ENCODE measurements around the gene PYROXD2.
"Not testable (repeated sequence)": the region's sequence is repeated elsewhere in the genome, so short reads cannot be mapped to it uniquely, and the experiment has no call there.

The PYROXD2 gene

GRCh38 chr10:98399784-98400183 lies 15.2 kb downstream of the PYROXD2 start:
- no peaks in the 10 kb centered on the region for H3K9me3 Mint-ChIP-seq
- no peak for DNase-seq
- H3K27ac Mint-ChIP-seq: no peak overlapping the region
- no peaks in the 10 kb centered on the region for H3K4me1 Mint-ChIP-seq
- CTCF ChIA-PET: no interaction called here
- H3K36me3 Mint-ChIP-seq: no peaks in the 10 kb centered on the region
- H3K4me3 Mint-ChIP-seq: no peak overlapping the region
- no peaks in the 10 kb centered on the region for H3K27me3 Mint-ChIP-seq

- Mint-ChIP-seq H3K36me3 (no peaks in the 10 kb centered on the region), H3K4me3 (no peak overlapping the region), H3K9me3 (no peaks in the 10 kb centered on the region), H3K27ac (no peak overlapping the region), H3K4me1 (peaks cover 7% of the 10 kb centered on the region), H3K27me3 (peaks cover 11% of the 10 kb centered on the region)
- CTCF ChIA-PET: interaction anchor here (1.5 kb wide), 1 partner anchor 13 kb away, joined by 3 read pairs; no protein-coding TSS in a partner anchor
- DNase-seq: no peak
Measured at GRCh38 chr10:98397089-98397600, 17.8 kb downstream of the PYROXD2 start.

DNA sequence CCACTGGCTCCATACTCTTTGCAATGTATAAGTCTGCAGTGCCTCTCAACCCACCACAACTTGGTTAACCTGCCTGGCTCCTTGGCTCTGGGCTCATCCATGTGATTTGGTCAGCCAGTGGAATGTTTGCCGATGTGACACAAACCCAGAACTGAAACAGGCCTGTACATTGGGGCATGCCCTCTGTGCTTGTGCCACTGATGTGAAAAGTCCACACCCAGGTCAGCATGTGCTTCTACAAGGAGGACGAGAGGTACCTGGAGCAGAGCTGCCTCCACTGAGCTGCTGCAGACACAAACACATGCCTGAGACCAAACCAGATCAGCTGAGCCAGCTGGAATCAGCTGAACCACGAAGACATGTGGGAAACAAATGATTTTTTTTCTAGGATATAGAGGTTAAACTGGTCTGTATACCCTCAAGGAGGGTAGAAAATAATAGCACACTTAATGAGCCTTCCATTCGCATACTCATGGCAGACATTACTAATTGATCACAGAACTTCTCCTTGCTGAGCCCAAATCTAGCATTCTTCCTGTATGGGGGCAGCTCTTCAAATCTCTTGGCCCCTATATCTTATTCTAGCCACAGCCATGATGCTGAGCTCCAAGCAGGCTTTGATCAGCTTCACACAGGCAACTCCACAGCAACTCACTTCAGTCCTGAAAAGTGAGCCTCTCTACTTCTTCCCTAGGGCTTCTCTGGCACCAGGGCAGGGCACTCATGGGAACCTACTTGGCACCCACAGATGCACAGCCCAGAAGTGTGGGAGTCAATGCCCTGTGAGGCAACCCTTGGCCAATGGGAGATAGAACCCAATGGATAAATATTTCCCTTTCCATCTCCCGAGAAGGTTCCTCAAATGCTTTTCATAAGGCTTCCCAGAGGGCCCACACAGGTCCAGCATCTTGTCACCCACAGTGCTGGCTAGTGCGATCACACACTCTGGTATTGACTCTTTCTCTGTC lies 18.6 kb downstream of the PYROXD2 start:
- no peak for DNase-seq
- peaks cover 13% of the 10 kb centered on the region for H3K4me1 Mint-ChIP-seq
- H3K4me3 Mint-ChIP-seq: no peak overlapping the region
- H3K27ac Mint-ChIP-seq: no peak overlapping the region
- H3K36me3 Mint-ChIP-seq: no peaks in the 10 kb centered on the region
- no peaks in the 10 kb centered on the region for H3K9me3 Mint-ChIP-seq
- CTCF ChIA-PET: interaction anchor here (0.9 kb wide), 1 partner anchor 12 kb away, joined by 3 read pairs; no protein-coding TSS in a partner anchor
- H3K27me3 Mint-ChIP-seq: peaks cover 12% of the 10 kb centered on the region

GRCh38 chr10:98394851-98395440 lies 20.0 kb downstream of the PYROXD2 start:
- Mint-ChIP-seq H3K36me3 (no peaks in the 10 kb centered on the region), H3K27ac (no peak overlapping the region), H3K4me3 (no peak overlapping the region), H3K27me3 (peaks cover 12% of the 10 kb centered on the region), H3K4me1 (peaks cover 27% of the 10 kb centered on the region), H3K9me3 (no peaks in the 10 kb centered on the region)
- DNase-seq: no peak
- CTCF ChIA-PET: interaction anchor here (0.7 kb wide), 1 partner anchor 139 kb away, joined by 3 read pairs; no protein-coding TSS in a partner anchor

DNA sequence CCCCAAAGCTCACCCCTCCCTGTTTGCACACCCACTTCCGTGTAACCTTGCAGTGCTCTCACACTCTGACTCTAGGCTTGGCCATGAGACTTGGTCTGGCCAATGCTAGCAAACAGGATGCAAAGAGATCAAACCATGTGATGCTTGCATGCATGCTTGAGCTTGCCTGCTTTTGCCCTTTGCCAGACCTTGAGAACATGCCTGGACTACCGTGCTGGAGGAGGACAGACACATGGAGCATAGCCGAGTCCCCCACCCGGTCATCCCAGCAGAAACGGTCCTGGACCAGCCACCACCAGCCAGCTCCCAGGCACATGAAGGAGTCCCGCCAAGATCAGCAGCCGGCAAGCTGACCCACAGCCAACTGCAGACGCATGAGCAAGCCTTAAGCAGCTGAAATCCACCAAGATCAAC lies 23.4 kb downstream of the PYROXD2 start:
- CTCF ChIA-PET: no interaction called here
- Mint-ChIP-seq H3K9me3 (no peaks in the 10 kb centered on the region), H3K4me3 (peak overlapping the region; percentile 5), H3K27me3 (peaks cover 12% of the 10 kb centered on the region), H3K27ac (peak overlapping the region; percentile 67), H3K36me3 (no peaks in the 10 kb centered on the region), H3K4me1 (peaks cover 31% of the 10 kb centered on the region)
- DNase-seq: peak; percentile 41

DNA sequence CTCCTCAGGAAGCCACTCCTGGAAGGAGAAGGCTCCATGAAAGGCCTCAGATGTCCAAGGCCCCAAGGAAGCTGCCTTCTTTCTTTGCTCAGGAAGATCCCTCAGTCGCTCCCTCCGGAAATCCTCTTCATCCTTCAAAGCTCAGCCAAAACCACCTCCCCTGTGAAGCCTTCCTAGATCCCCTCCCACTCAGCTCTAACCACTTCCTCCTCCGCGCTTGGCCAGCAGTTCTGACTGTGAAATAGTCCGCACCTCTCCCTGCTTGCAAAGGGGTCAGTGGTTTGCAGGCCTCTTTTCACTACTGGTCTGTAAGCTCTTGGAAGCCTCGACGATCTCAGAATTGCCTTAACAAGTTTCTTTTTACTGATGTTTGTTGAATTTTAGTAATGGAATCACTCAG lies 23.9 kb downstream of the PYROXD2 start:
- Mint-ChIP-seq H3K27me3 (peaks cover 12% of the 10 kb centered on the region), H3K9me3 (no peaks in the 10 kb centered on the region), H3K27ac (peak overlapping the region; percentile 67), H3K4me1 (peaks cover 31% of the 10 kb centered on the region), H3K36me3 (no peaks in the 10 kb centered on the region), H3K4me3 (peak overlapping the region; percentile 20)
- peak; percentile 43 for DNase-seq
- CTCF ChIA-PET: no interaction called here

- H3K27ac Mint-ChIP-seq: no peak overlapping the region
- CTCF ChIA-PET: no interaction called here
- H3K4me3 Mint-ChIP-seq: no peak overlapping the region
- no peaks in the 10 kb centered on the region for H3K9me3 Mint-ChIP-seq
- no peaks in the 10 kb centered on the region for H3K36me3 Mint-ChIP-seq
- H3K27me3 Mint-ChIP-seq: peaks cover 12% of the 10 kb centered on the region
- H3K4me1 Mint-ChIP-seq: peaks cover 31% of the 10 kb centered on the region
- no peak for DNase-seq
Measured at GRCh38 chr10:98390406-98390805, 24.6 kb downstream of the PYROXD2 start.

GRCh38 chr10:98389398-98389797 lies 25.6 kb downstream of the PYROXD2 start:
- no peak for DNase-seq
- CTCF ChIA-PET: no interaction called here
- H3K4me1 Mint-ChIP-seq: peaks cover 31% of the 10 kb centered on the region
- no peaks in the 10 kb centered on the region for H3K36me3 Mint-ChIP-seq
- peaks cover 12% of the 10 kb centered on the region for H3K27me3 Mint-ChIP-seq
- no peak overlapping the region for H3K27ac Mint-ChIP-seq
- no peak overlapping the region for H3K4me3 Mint-ChIP-seq
- H3K9me3 Mint-ChIP-seq: no peaks in the 10 kb centered on the region

DNA sequence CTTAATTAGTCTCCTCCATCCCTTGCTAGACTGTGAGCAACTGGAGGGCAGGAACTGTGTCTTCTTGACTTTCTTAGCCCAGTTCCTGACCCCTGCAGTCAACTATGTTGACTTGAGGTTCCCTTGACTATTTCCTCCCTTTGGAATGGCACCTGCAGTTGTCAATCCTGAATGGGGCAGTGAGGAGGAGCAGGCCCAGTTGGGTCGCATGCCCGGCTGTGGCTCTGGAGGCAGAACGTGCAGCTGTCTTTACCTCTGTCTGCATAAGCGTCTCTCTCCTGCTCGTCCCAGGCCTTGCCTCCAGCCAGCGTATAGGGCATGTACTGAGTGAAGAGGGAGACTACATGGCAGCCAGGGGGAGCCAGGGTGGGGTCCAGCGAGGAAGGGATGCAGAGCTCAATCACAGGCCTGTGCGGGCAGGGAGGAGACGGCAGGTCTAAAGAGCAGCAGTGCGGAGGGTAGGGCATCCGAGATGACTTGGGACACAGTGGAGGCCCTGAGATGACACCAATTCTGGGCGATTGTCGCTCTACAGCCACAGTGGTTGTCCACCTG lies 26.8 kb downstream of the PYROXD2 start:
- no peak for DNase-seq
- Mint-ChIP-seq H3K4me1 (peaks cover 31% of the 10 kb centered on the region), H3K36me3 (no peaks in the 10 kb centered on the region), H3K27ac (peak overlapping the region; percentile 22), H3K9me3 (no peaks in the 10 kb centered on the region), H3K27me3 (peaks cover 9% of the 10 kb centered on the region), H3K4me3 (no peak overlapping the region)
- CTCF ChIA-PET: no interaction called here

- no peak overlapping the region for H3K27ac Mint-ChIP-seq
- CTCF ChIA-PET: interaction anchor here (1.1 kb wide), 2 partner anchors 12 to 13 kb away, joined by 3 read pairs; no protein-coding TSS in a partner anchor
- no peak for DNase-seq
- no peak overlapping the region for H3K4me3 Mint-ChIP-seq
- no peaks in the 10 kb centered on the region for H3K36me3 Mint-ChIP-seq
- H3K27me3 Mint-ChIP-seq: no peaks in the 10 kb centered on the region
- H3K4me1 Mint-ChIP-seq: peaks cover under 1% of the 10 kb centered on the region
- no peaks in the 10 kb centered on the region for H3K9me3 Mint-ChIP-seq
Measured at GRCh38 chr10:98384531-98385133, 30.4 kb downstream of the PYROXD2 start.

DNA sequence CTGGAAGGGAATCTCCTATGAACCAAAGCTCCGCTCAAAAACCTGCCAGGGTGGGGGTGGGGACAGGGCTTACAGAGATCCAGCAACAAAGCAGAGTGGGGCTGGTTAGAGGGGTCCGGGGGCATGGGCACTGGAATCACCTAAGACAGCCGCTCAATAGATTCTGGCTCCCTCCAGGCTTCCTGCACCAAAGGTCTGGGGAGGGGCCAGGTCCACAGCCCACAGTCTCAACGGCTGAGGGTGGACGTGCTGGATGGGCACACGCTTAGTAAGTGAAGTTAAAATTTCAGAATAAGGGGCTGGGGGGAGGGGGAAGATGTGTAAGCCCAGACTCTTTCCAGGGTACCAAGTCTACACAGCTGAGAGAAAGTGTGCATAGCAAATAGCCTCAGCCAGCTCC lies 31.1 kb downstream of the PYROXD2 start:
- CTCF ChIA-PET: interaction anchor here (1.1 kb wide), 2 partner anchors 12 to 14 kb away, joined by 3 read pairs; no protein-coding TSS in a partner anchor
- Mint-ChIP-seq H3K9me3 (no peaks in the 10 kb centered on the region), H3K4me1 (no peaks in the 10 kb centered on the region)

GRCh38 chr10:98383134-98383667 lies 31.8 kb downstream of the PYROXD2 start:
- H3K4me1 Mint-ChIP-seq, H3K27ac Mint-ChIP-seq, H3K27me3 Mint-ChIP-seq, H3K36me3 Mint-ChIP-seq, H3K4me3 Mint-ChIP-seq, H3K9me3 Mint-ChIP-seq, CTCF ChIA-PET, DNase-seq: not testable (repeated sequence)

More for the DNA sequence above, 31.1 kb downstream of the PYROXD2 start:
- Mint-ChIP-seq H3K27me3 (no peaks in the 10 kb centered on the region), H3K36me3 (no peaks in the 10 kb centered on the region), H3K27ac (no peak overlapping the region), H3K4me3 (no peak overlapping the region)
- no peak for DNase-seq

DNA sequence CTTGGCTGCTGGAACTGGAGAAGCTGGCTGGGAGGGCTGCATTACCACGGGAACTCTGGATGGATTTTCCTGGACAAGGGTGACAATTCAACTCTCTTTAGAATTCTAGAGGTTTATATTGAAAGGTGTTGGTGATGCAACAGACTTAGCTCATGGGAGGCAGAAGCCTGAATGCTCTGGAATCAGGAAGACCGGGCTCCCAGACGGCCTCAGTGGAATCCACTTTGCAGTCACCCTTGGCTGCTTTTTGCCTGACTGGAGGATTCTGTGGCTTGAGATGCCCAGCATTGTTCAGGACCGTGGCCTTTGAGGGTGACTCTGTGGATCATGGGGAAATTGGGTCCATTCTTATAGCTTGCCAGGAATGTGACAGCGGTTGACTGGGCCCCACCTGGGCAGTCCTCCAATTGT lies 32.3 kb downstream of the PYROXD2 start:
- Mint-ChIP-seq H3K9me3 (peaks cover 1% of the 10 kb centered on the region), H3K36me3 (no peaks in the 10 kb centered on the region), H3K4me3 (no peak overlapping the region), H3K4me1 (no peaks in the 10 kb centered on the region), H3K27me3 (no peaks in the 10 kb centered on the region), H3K27ac (no peak overlapping the region)
- CTCF ChIA-PET: no interaction called here
- no peak for DNase-seq

All from activated naive CD4-positive, alpha-beta T cell treated with anti-CD3 and anti-CD28 coated beads, Interleukin-2, amount 10 ng/mL, durations not matched to agents 7 days and 5 days (primary cell).